Effector memory CD4-positive, alpha-beta T cell (primary cell): Measurements from ENCODE around the gene AZGP1.
"Not testable (repeated sequence)": the region's sequence is repeated elsewhere in the genome, so short reads cannot be mapped to it uniquely, and the experiment has no call there.

Experiments
- DNase-seq, 3 donors: peaks; one replicate each; pipeline ENCODE4 v3.0.0-alpha.2; 2020
- H3K27ac ChIP-seq: 2 replicates; pipeline ENCODE4 v1.7.0; 2013; ENCODE audit warnings: mild to moderate bottlenecking, low read length, moderate library complexity; ENCODE audit not compliant: insufficient read depth, poor library complexity, severe bottlenecking
- H3K27me3 ChIP-seq: replicated peaks from 2 replicates; pipeline ENCODE4 v1.7.0; 2013; ENCODE audit warnings: mild to moderate bottlenecking, low read length; ENCODE audit not compliant: insufficient read depth, control insufficient read depth, poor library complexity, severe bottlenecking
- H3K36me3 ChIP-seq: 2 replicates; pipeline ENCODE4 v1.7.0; 2013; ENCODE audit warnings: mild to moderate bottlenecking, low read length, moderate library complexity; ENCODE audit not compliant: control insufficient read depth, insufficient read depth
- H3K4me1 ChIP-seq: 2 replicates; pipeline ENCODE4 v1.7.0; 2013; ENCODE audit warnings: low read length, mild to moderate bottlenecking; ENCODE audit not compliant: control insufficient read depth, insufficient read depth, poor library complexity, severe bottlenecking
- H3K4me3 ChIP-seq: 2 replicates; pipeline ENCODE4 v1.7.0; 2013; ENCODE audit warnings: low read length, low read depth, mild to moderate bottlenecking; ENCODE audit not compliant: insufficient read depth, poor library complexity, severe bottlenecking
- H3K9me3 ChIP-seq: 2 replicates; pipeline ENCODE4 v1.7.0; 2013; ENCODE audit warnings: mild to moderate bottlenecking, low read length, moderate library complexity; ENCODE audit not compliant: control insufficient read depth

The AZGP1 gene

DNA sequence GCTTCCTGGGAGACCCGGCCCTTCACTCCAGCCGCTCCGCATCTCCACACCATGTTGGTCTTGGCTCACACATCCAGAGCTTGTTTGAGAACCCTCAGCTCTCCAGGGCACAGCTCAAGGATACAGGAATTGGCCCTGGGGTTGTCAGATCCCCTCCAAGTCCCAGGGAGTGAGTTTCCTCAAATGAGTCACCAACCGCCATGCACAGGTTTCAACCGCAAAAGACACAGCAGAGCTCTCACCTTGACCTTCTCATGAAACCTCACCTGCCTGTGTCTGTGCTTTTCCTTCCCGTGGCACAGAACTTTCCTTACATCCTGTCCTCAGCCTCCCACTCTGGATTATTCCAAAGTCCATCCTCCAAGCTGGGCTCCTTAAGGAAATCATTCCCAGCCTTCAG lies 20.6 kb downstream of the AZGP1 start:
- H3K9me3 ChIP-seq, result no peaks in the 10 kb centered on the region
- no peak overlapping the region for H3K4me3 ChIP-seq
- no peaks in the 10 kb centered on the region for H3K27me3 ChIP-seq
- no peak for DNase-seq
- no peaks in the 10 kb centered on the region for H3K36me3 ChIP-seq
- no peak overlapping the region for H3K27ac ChIP-seq
- H3K4me1 ChIP-seq, result no peaks in the 10 kb centered on the region

DNA sequence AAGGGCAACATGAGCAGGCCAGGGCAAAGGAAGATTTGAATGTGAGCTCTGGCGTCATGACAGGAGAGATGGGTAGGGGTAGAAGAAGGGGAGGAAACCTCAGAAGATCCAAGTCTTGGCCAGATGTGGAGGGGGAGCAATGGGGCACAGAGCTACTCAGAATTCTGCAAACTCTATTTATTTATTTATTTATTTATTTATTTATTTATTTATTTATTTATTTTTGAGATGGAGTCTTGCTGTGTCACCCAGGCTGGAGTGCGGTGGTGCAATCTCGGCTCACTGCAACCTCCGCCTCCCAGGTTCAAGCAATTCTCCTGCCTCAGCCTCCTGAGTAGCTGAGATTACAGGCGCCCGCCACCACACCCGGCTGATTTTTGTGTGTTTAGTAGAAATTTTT lies 21.2 kb downstream of the AZGP1 start:
- H3K27me3 ChIP-seq, DNase-seq, H3K4me3 ChIP-seq, H3K27ac ChIP-seq, H3K36me3 ChIP-seq, H3K4me1 ChIP-seq, H3K9me3 ChIP-seq: not testable (repeated sequence)

DNA sequence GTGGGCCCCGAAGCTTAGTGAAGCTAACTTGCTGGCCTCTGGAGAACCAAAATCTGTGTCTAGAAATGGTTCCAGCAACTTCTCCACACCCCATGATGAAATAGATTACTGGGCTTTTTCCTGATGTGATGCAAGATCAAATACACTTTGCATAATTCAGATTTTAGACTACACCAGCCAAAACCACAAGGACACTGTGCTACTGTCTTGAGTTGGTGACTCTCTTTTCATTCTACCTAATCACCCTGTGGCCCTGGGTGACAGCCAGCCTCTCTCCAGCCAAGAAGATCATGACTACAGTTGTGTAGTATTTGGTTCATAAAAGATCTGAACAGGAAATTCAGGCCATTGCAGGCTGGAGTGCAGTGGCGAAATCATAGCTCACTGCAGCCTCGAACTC lies 22.2 kb downstream of the AZGP1 start:
- no peak overlapping the region for H3K4me3 ChIP-seq
- no peaks in the 10 kb centered on the region for H3K27me3 ChIP-seq
- no peaks in the 10 kb centered on the region for H3K36me3 ChIP-seq
- no peak overlapping the region for H3K27ac ChIP-seq
- no peak for DNase-seq
- H3K9me3 ChIP-seq, result no peaks in the 10 kb centered on the region
- H3K4me1 ChIP-seq, result no peaks in the 10 kb centered on the region

DNA sequence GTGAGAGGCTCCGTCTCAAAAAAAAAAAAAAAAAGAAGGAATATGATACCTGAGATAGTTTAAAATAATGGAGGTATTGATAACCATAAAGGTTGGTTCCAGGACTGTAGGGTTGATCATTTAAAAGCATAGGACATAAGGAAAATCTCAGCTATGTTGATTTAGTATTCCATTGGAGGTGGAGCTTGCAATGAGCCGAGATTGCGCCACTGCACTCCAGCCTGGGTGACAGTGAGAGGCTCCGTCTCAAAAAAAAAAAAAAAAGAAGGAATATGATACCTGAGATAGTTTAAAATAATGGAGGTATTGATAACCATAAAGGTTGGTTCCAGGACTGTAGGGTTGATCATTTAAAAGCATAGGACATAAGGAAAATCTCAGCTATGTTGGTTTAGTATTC lies 23.2 kb downstream of the AZGP1 start:
- not testable (repeated sequence) for H3K36me3 ChIP-seq, H3K27me3 ChIP-seq, H3K27ac ChIP-seq, H3K4me3 ChIP-seq, H3K4me1 ChIP-seq, H3K9me3 ChIP-seq, DNase-seq

DNA sequence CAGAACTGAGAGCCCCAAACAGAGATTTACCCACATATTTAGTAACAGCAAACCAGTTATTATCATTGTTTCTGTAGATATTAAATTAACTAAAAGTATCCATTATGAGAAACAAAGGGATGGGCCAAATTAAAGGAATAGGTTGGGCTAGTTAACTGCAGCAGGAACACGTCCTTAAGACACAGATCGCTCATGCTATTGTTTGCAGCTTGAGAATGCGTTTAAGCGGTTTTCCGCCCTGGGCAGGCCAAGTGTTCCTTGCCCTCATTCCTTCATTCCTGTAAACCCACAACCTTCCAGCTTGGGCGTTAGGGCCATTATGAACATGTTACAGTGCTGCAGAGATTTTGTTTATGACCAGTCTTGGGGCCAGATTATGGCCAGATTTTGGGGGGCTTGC lies 25.0 kb downstream of the AZGP1 start:
- not testable (repeated sequence) for H3K4me1 ChIP-seq, DNase-seq, H3K36me3 ChIP-seq, H3K27me3 ChIP-seq, H3K27ac ChIP-seq, H3K4me3 ChIP-seq, H3K9me3 ChIP-seq

DNA sequence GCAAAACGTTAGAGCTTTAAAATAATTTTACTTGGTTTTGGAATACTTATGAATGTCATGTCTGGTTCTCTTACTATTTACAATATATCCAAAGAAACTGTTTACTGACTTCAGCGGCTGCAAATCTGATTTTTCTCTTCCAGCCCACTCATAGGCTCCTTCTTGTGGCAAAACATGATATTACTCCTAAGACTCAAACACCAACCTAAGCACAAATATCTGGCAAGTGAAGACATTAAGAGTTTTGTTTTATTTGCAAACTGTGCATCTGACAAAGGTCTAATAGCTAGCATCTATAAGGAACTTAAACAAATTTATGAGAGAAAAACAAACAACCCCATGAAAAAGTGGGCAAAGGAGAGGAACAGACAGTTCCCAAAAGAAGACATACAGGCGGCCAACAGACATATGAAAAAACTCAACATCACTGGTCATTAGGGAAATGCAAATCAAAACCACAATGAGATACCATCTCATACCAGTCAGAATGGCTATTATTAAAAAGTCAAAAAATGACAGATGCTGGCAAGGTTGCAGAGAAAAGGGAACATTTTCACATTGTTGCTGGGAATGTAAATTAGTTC lies 26.1 kb downstream of the AZGP1 start:
- H3K4me1 ChIP-seq, result no peaks in the 10 kb centered on the region

DNA sequence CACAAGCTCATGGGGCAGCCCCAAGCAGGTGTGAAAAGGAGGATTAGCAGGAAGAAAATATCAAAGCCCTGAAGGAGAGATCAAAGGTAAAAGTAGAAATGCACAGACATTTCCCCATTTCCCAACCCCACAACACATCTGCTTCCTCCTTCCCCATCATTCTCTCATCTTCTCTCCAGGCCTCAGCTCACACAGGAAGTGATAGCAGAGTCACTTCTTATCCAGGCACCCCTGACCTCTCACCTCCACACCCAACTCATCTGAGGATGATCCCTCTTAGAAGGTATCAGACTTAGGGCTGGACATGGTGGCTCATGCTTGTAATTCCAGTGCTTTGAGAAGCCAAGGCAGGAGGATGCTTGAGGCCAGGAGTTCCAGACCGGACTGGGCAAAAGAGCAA lies 28.2 kb downstream of the AZGP1 start:
- Histone ChIP-seq H3K27ac (no peak overlapping the region), H3K9me3 (no peaks in the 10 kb centered on the region), H3K36me3 (no peaks in the 10 kb centered on the region), H3K4me1 (no peaks in the 10 kb centered on the region), H3K4me3 (no peak overlapping the region), H3K27me3 (no peaks in the 10 kb centered on the region)
- DNase-seq, result no peak

More for the DNA sequence above, 26.1 kb downstream of the AZGP1 start:
- DNase-seq, result no peak
- Histone ChIP-seq H3K9me3 (no peaks in the 10 kb centered on the region), H3K27ac (no peak overlapping the region), H3K36me3 (no peaks in the 10 kb centered on the region), H3K4me3 (no peak overlapping the region), H3K27me3 (no peaks in the 10 kb centered on the region)

DNA sequence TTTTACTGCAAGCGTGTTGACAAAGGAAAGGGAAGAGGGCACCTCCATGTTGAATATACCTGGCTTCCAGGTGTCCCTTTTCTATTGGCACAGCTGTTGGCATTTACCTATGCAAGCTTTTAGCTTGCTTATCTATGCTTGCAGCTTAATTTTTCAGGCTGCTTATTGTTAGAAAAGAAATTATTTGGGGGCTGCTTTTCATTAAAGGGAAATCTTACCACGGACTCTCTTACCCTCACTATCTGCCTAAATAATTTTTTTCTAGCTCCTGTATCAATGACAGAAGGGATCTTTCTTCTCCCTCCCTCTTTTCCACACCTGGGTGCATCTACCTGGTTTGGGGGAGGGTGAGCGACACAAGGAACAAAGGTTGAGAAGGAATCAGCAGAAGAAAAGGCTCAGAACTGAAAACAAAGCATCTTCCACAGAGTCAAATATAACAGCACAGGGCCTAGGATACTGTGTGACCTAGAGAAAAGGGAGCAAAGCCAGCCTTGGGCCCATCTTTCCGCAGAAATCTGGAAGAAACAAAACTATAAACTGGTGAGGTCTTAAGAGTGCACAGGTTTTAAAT lies 31.2 kb downstream of the AZGP1 start:
- Histone ChIP-seq H3K9me3 (no peaks in the 10 kb centered on the region), H3K27me3 (no peaks in the 10 kb centered on the region), H3K4me1 (no peaks in the 10 kb centered on the region), H3K4me3 (no peak overlapping the region), H3K27ac (no peak overlapping the region), H3K36me3 (no peaks in the 10 kb centered on the region)
- DNase-seq, result no peak

DNA sequence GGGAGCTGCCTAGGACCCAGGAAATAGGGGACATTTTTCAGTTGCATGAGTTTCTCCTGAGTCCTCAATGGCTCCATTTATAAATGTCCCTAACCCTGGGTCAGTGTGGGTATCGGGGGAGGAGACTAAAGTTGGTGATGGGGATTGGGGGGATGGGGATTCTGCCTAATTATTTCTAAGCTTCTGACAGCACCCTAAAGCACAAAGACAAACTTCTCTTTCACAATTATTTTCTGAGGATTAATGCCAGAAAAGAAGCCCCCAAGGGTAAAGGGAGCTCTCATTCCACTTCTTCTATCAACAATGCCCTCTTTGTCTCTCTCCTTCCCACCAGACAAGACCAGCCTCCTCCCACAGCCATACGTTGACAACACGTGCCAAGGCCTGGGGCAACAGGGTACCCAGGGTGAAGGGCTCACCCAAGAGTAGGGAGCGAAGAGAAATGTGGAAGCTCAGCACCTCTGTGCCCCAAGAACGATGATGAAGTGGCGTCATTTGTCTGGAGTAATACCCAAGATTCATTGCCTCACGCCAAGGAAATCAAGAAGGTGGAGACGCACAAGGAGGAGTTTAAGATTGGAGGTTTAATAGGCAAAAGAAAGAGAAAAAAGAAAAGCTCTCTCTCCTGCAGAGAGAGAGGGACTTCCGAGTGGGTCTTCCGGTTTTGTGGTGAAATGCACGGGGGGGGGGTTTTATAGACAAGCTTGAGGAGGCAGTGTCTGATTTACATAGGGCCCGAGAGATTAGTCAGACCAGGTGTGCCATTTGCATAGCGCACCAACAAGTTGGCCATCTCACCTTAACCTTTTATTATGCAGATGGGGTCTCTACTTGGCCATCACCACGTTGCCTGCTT lies 32.0 kb downstream of the AZGP1 start:
- DNase-seq, result no peak
- H3K36me3 ChIP-seq, result no peaks in the 10 kb centered on the region
- H3K9me3 ChIP-seq, result no peaks in the 10 kb centered on the region
- H3K27ac ChIP-seq, result no peak overlapping the region
- H3K27me3 ChIP-seq, result no peaks in the 10 kb centered on the region
- H3K4me3 ChIP-seq, result no peak overlapping the region
- no peaks in the 10 kb centered on the region for H3K4me1 ChIP-seq

DNA sequence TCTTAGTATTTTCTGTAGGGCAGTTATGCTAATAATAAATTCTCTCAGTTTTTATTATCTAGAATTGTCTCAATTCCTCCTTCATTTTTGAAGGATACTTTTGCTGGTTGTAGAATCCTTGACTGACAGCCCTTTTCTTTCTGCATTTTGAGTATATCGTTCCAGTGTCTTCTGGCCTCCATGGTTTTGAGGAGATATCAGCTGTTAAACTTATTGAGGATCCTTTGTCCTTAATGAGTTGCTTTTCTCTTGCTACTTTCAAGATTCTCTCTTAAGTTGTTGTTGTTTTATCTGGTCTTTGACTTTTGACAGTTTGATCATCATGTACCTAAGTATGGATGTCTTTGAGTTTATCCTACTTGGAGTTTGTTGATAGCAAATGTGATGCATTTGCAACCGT lies 37.5 kb downstream of the AZGP1 start:
- H3K9me3 ChIP-seq, result no peaks in the 10 kb centered on the region
- no peaks in the 10 kb centered on the region for H3K4me1 ChIP-seq
- no peaks in the 10 kb centered on the region for H3K36me3 ChIP-seq
- DNase-seq, result no peak
- no peak overlapping the region for H3K4me3 ChIP-seq
- no peak overlapping the region for H3K27ac ChIP-seq
- peaks cover 4% of the 10 kb centered on the region for H3K27me3 ChIP-seq
